GM23248 (cell line): ENCODE data around the gene RNF32.

Experiments
- EZH2 ChIP-seq: fragments of 200-600 bp; sonication (generic); IDR thresholded peaks from 2 replicates; pipeline ENCODE4 v1.6.1; 2018; ENCODE audit warnings: antibody characterized with exemption, mild to moderate bottlenecking; ENCODE audit not compliant: insufficient read depth, poor library complexity, severe bottlenecking
- EZH2phosphoT487 ChIP-seq: fragments of 200-600 bp; sonication (generic); IDR thresholded peaks from 2 replicates; pipeline ENCODE4 v1.6.1; 2018; ENCODE audit warnings: antibody characterized with exemption, moderate library complexity, mild to moderate bottlenecking, low read depth; ENCODE audit not compliant: insufficient read depth

DNA sequence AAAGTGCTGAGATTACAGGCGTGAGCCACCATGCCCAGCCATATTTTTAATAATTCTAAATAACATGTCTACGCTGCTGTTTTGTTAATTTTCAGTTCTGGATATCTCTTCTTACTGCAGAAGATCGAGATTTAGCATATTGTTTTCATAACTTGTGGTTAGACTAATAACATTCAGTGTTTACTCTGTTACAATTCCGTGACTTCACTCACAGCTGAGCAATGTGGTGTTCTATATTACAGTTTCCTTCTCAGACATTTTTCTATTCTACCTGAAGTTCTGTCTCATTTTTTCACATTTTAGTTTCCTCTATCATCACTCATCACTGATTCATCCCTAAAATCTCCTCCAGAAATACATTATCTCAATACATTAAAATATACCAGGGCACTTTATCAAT, 10.9 kb downstream of the RNF32 start:
- TF ChIP-seq EZH2phosphoT487 (no peak), EZH2 (no peak)
